ENCODE measurements around the gene FAM168A. TPM values are rescaled to one million over a fixed set of nuclear protein-coding genes. Genes with fewer than 3 reads are reported as not detected.

FAM168A gene, protein sequence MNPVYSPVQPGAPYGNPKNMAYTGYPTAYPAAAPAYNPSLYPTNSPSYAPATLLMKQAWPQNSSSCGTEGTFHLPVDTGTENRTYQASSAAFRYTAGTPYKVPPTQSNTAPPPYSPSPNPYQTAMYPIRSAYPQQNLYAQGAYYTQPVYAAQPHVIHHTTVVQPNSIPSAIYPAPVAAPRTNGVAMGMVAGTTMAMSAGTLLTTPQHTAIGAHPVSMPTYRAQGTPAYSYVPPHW
- 6.5 and 7.1 TPM in 2 replicates for total RNA-seq

GRCh38 chr11:73597956-73598718, at the start of gene FAM168A:
TSS of gene FAM168A (minus strand) at chr11:73598112. CDS start at chr11:73468474, 129,638 bp downstream.

DNA sequence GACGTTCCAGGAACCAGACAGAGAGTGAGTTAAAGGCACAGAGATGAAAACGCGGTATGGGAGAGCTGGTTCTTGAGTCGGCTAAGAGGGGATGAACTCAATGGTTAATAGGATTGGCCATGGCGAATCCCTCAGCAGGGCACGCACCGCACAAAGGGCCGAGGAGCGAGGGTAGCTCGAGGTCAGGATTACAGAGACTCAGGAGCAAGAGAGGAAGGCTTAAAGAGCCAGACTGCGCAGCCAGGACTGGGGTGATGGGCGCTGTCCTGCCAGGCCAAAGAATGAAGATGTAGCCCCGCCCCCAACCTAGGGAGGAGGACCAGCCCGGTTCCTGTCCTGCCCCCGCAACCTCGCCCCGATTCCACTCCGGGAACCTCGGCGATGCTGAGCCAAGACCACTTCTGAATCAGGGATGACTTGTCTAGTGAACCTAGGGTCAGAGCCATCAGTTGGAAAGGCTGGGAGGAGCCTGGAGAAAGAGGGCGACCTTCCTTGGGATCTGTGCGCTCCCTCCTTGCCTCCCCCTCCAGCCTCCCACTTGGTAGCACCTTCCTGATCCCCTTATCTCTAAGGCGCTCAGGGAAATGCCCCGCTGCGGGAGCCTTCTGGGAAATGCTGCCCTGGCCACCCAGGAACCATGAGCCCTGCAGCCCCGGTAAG, 48.2 kb upstream of the FAM168A start, which contains the start of gene PLEKHB1:
TSS of gene PLEKHB1 (plus strand) at position 610 of the 660 bp plus-strand sequence. CDS start at position 638, 28 bp downstream.

GRCh38 chr11:73376160-73376802, 221.6 kb downstream of the FAM168A start, which contains the start of gene RELT:
TSS of gene RELT (plus strand) at chr11:73376399. CDS start at chr11:73389137, 12,738 bp downstream.

Other genes starting within 250 kb of the FAM168A start
- 7.1 TPM in 2 replicates for gene RELT, start 221.7 kb downstream of the FAM168A start, total RNA-seq
- 0.61 TPM in 1 of 2 replicates, not detected in the other for gene PLEKHB1, start 48.5 kb upstream of the FAM168A start, total RNA-seq
- 105 and 117 TPM in 2 replicates for gene RAB6A, start 163.0 kb upstream of the FAM168A start, total RNA-seq
- gene MRPL48, start 189.8 kb upstream of the FAM168A start, total RNA-seq, result 28.0 and 43.2 TPM in 2 replicates